WTC11 (cell line): Measurements from ENCODE around the gene DTX3L. TPM values are rescaled to one million over a fixed set of nuclear protein-coding genes. Genes with fewer than 3 reads are reported as not detected.

Source experiments
- ATAC-seq: fragments of 200-7000 bp; cut with Tn5 transposase; 2 replicates; pipeline ENCODE4 v1.10.0; 2021; ENCODE audit warnings: mild to moderate bottlenecking, moderate library complexity
- CTCF ChIA-PET: fragments of 300-600 bp; sonication (Branson Sonifier 250); formaldehyde crosslinking; loops from one replicate; lab custom pipeline; 2021; ENCODE audit warnings: antibody characterized with exemption; lab: Charles Lee
- POLR2A ChIA-PET: fragments of 350-600 bp; sonication (Branson Sonifier 250); formaldehyde crosslinking; loops from one replicate; lab custom pipeline; 2021; ENCODE audit warnings: antibody characterized with exemption; lab: Charles Lee
- DNase-seq: peaks from one replicate; pipeline ENCODE4 v3.0.0; 2021; ENCODE audit warnings: low spot score
- H3K27ac Mint-ChIP-seq: 2 replicates; pipeline ENCODE4 v1.8.0; 2021; ENCODE audit warnings: mixed read lengths
- H3K27me3 Mint-ChIP-seq: 2 replicates; pipeline ENCODE4 v1.8.0; 2021; ENCODE audit warnings: low read depth, mild to moderate bottlenecking, moderate library complexity, mixed read lengths
- H3K36me3 Mint-ChIP-seq: 2 replicates; pipeline ENCODE4 v1.8.0; 2021; ENCODE audit warnings: mixed read lengths
- H3K4me1 Mint-ChIP-seq: 2 replicates; pipeline ENCODE4 v1.8.0; 2022; ENCODE audit warnings: mixed read lengths
- H3K4me3 Mint-ChIP-seq: 2 replicates; pipeline ENCODE4 v1.8.0; 2021; ENCODE audit warnings: mild to moderate bottlenecking, moderate library complexity, mixed read lengths
- H3K9me3 Mint-ChIP-seq: 2 replicates; pipeline ENCODE4 v1.8.0; 2021; ENCODE audit warnings: mixed read lengths
- ATF6 ChIP-seq: sonication (generic); formaldehyde crosslinking; IDR thresholded peaks from 2 replicates; pipeline ENCODE4 v1.8.1; 2023; ENCODE audit warnings: mild to moderate bottlenecking, missing genetic modification reagents
- CREB1 ChIP-seq: sonication (generic); formaldehyde crosslinking; IDR thresholded peaks from 2 replicates; pipeline ENCODE4 v1.8.0; 2023; ENCODE audit warnings: mild to moderate bottlenecking, missing genetic modification reagents
- FOXP4 ChIP-seq: sonication (generic); formaldehyde crosslinking; IDR thresholded peaks from 2 replicates; pipeline ENCODE4 v1.8.0; 2022; ENCODE audit warnings: mild to moderate bottlenecking, missing genetic modification reagents
- HMGA2 ChIP-seq: fragments of 250-450 bp; sonication (Bioruptor Pico); IDR thresholded peaks from 2 replicates; pipeline ENCODE4 v1.4.0; 2021; ENCODE audit warnings: mild to moderate bottlenecking, moderate library complexity
- NFE2L1 ChIP-seq: sonication (generic); formaldehyde crosslinking; IDR thresholded peaks from 2 replicates; pipeline ENCODE4 v1.8.1; 2023; ENCODE audit warnings: missing genetic modification reagents
- OVOL2 ChIP-seq: fragments of 250-450 bp; sonication (Bioruptor Pico); IDR thresholded peaks from 2 replicates; pipeline ENCODE4 v1.9.0; 2021; ENCODE audit warnings: mild to moderate bottlenecking, borderline replicate concordance
- PREB ChIP-seq: sonication (generic); formaldehyde crosslinking; IDR thresholded peaks from 2 replicates; pipeline ENCODE4 v1.8.1; 2022; ENCODE audit warnings: mild to moderate bottlenecking, missing genetic modification reagents, moderate library complexity, borderline replicate concordance
- RORB ChIP-seq: fragments of 250-450 bp; sonication (Bioruptor Pico); IDR thresholded peaks from 2 replicates; pipeline ENCODE4 v1.9.0; 2021; ENCODE audit warnings: mild to moderate bottlenecking
- SP1 ChIP-seq: sonication (generic); formaldehyde crosslinking; conservative IDR thresholded peaks from 2 replicates; pipeline ENCODE4 v1.8.1; 2022; ENCODE audit warnings: missing genetic modification reagents
- STAT6 ChIP-seq: sonication (generic); formaldehyde crosslinking; conservative IDR thresholded peaks from 2 replicates; pipeline ENCODE4 v1.8.1; 2023; ENCODE audit warnings: mild to moderate bottlenecking, low read depth, missing genetic modification reagents, moderate library complexity
- TEAD1 ChIP-seq: sonication (generic); formaldehyde crosslinking; IDR thresholded peaks from 2 replicates; pipeline ENCODE4 v1.8.0; 2022; ENCODE audit warnings: mild to moderate bottlenecking, missing genetic modification reagents
- ZNF232 ChIP-seq: sonication (generic); formaldehyde crosslinking; IDR thresholded peaks from 2 replicates; pipeline ENCODE4 v1.8.0; 2022; ENCODE audit warnings: mild to moderate bottlenecking, missing genetic modification reagents
- total RNA-seq: library from RNA; stranded (reverse); gene quantifications from 3 replicates; pipeline ENCODE4 v1.2.3, GENCODE V29; 2021
- TF ChIP-seq, protein P1 (sequence below): fragments of 250-450 bp; sonication (Bioruptor Pico); IDR thresholded peaks from 2 replicates; pipeline ENCODE4 v1.9.0; 2021; ENCODE audit warnings: mild to moderate bottlenecking

DTX3L gene
- total RNA-seq, 1 experiment from 2014 or later, result 4.6 TPM

DNA sequence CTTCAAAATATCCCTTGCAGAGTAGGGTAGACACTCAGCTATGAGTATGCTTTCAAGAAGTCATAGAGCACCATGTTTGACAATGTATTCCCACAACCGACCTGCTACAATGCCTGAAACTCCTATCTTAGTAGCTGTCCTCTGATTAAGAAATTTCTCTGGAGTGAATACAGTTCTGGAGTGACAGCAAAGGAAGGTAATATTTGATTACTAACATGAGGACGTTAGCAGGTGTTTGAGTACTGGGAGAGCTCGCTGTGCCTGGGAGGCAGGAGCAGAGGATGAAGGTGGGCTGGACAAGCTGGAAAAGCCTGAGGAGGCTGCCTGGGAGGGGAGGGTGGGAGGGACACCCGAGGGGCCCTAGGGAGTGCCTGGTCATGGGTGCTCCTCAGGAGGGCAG, 56.3 kb downstream of the DTX3L start:
- ATAC-seq (no peak), DNase-seq (no peak)
- CTCF ChIA-PET, result no interaction called here
- Mint-ChIP-seq H3K27me3 (peaks cover 3% of the 10 kb centered on the region; the same call in 1 of the 2 replicates), H3K4me3 (no peak overlapping the region), H3K9me3 (no peaks in the 10 kb centered on the region), H3K4me1 (peaks cover 9% of the 10 kb centered on the region), H3K36me3 (no peaks in the 10 kb centered on the region), H3K27ac (no peak overlapping the region)
- POLR2A ChIA-PET, result no interaction called here
- TF ChIP-seq ZNF232 (CRISPR knock-in tag) (no peak), CREB1 (CRISPR knock-in tag) (no peak), PREB (CRISPR knock-in tag) (no peak)
- TF ChIP-seq, protein P1, sequence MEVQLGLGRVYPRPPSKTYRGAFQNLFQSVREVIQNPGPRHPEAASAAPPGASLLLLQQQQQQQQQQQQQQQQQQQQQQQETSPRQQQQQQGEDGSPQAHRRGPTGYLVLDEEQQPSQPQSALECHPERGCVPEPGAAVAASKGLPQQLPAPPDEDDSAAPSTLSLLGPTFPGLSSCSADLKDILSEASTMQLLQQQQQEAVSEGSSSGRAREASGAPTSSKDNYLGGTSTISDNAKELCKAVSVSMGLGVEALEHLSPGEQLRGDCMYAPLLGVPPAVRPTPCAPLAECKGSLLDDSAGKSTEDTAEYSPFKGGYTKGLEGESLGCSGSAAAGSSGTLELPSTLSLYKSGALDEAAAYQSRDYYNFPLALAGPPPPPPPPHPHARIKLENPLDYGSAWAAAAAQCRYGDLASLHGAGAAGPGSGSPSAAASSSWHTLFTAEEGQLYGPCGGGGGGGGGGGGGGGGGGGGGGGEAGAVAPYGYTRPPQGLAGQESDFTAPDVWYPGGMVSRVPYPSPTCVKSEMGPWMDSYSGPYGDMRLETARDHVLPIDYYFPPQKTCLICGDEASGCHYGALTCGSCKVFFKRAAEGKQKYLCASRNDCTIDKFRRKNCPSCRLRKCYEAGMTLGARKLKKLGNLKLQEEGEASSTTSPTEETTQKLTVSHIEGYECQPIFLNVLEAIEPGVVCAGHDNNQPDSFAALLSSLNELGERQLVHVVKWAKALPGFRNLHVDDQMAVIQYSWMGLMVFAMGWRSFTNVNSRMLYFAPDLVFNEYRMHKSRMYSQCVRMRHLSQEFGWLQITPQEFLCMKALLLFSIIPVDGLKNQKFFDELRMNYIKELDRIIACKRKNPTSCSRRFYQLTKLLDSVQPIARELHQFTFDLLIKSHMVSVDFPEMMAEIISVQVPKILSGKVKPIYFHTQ (CRISPR knock-in tag), result no peak

DNA sequence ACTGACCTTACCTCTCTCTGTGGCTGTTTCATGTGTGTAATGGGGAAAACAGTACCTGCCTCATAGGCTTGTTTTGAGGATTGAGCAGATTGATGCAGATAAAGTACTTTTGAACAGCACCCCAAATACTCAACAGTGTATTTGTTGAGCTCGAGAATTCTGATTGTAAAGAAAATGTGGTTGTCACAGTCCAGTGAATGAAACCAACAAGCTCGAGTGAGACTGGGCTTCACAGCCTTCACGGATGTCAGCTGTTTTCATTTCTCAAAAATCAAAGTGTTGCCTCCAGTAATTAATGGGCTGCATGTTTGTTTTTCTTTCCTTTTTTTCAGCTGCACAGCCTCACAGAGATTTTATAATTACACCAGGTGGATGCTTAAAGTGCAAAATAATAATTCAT, 57.0 kb downstream of the DTX3L start:
- ChIA-PET CTCF (no interaction called here), POLR2A (no interaction called here)
- ATAC-seq (no peak), DNase-seq (no peak)
- Mint-ChIP-seq H3K4me3 (no peak overlapping the region), H3K27me3 (peaks cover 3% of the 10 kb centered on the region; the same call in 1 of the 2 replicates), H3K27ac (no peak overlapping the region), H3K9me3 (no peaks in the 10 kb centered on the region), H3K36me3 (no peaks in the 10 kb centered on the region), H3K4me1 (peaks cover 5% of the 10 kb centered on the region)
- no peak for TF ChIP-seq FOXP4
- TF ChIP-seq TEAD1 (CRISPR knock-in tag), result no peak

- TF ChIP-seq ATF6 (CRISPR knock-in tag) (no peak), SP1 (no peak), NFE2L1 (no peak), OVOL2 (CRISPR knock-in tag) (no peak), STAT6 (CRISPR knock-in tag) (no peak), HMGA2 (CRISPR knock-in tag) (no peak), RORB (CRISPR knock-in tag) (no peak)
- no peak for DNase-seq
- ChIA-PET POLR2A (no interaction called here), CTCF (interaction anchor here (1.2 kb wide), 1 partner anchor 11 kb away, joined by 3 read pairs; no protein-coding TSS in a partner anchor)
- no peak overlapping the region for H3K4me3 Mint-ChIP-seq
- H3K27ac Mint-ChIP-seq, result no peak overlapping the region
- no peaks in the 10 kb centered on the region for H3K36me3 Mint-ChIP-seq
- H3K27me3 Mint-ChIP-seq, result peaks cover 3% of the 10 kb centered on the region; the same call in 1 of the 2 replicates
- ATAC-seq, result no peak
- peaks cover 5% of the 10 kb centered on the region for H3K4me1 Mint-ChIP-seq
- 0 out of 2 replicates have a peak, but pooled peaks cover 3% of the 10 kb centered on the region for H3K9me3 Mint-ChIP-seq
These were observed 59.1 kb downstream of the DTX3L start for GRCh38 chr3:122623031-122623829.
